ENCODE results near the gene DEK. TPM values are rescaled to one million over a fixed set of nuclear protein-coding genes. Genes with fewer than 3 reads are reported as not detected.

Gene DEK
- total and polyA plus RNA-seq, 2 of the 13 experiments (the other 11 are each of a cell fraction or from before 2014, with no cell fraction given) = 53.2 to 276 TPM

GRCh38 chr6:18242062-18242851 is 22.1 kb downstream of the DEK start (continued):
- TF ChIP-seq HOMEZ (CRISPR knock-in tag; IDR thresholded peaks at IDR 0.05; ENCODE audit: low read depth) = peak; percentile 46; the same call in 1 of the 2 replicates
- no peak for TF ChIP-seq CCDC6 (CRISPR knock-in tag; IDR thresholded peaks at IDR 0.05)
- no peak for TF ChIP-seq HCFC1 (IDR thresholded peaks at IDR 0.05; ENCODE audit: low read depth, low read length)
- peak; percentile 23; the same call in 1 of the 2 replicates for TF ChIP-seq CEBPG (CRISPR knock-in tag; IDR thresholded peaks at IDR 0.05)
- TF ChIP-seq NR2F1 (CRISPR knock-in tag; IDR thresholded peaks at IDR 0.05) = no peak

GRCh38 chr6:18241208-18242038 is 22.9 kb downstream of the DEK start:
- DNase-seq (ENCODE audit: low spot score) (peak; percentile 43), ATAC-seq (peak; percentile 24; the same call in 1 of the 3 replicates), FAIRE-seq (no peak)
- in situ Hi-C loops (cut with HindIII; ENCODE audit: extremely low pct_ligation_motif_present, low pct_unique_long_range_greater_than_20kb) = no loop called here
- no peak overlapping the region for H3K4me2 ChIP-seq (ENCODE audit: low read depth, low read length)
- no peaks in the 10 kb centered on the region for H4K20me1 ChIP-seq (ENCODE audit: insufficient read depth, low read length)
- peaks cover 10% of the 10 kb centered on the region for H3K79me2 ChIP-seq (ENCODE audit: insufficient read depth, low read length)
- peaks cover 20 to 74% of the 10 kb centered on the region in 2 experiments for H3K36me3 ChIP-seq (replicated peaks in 1 of 2; ENCODE audit: control insufficient read depth in 1 of 2, insufficient read depth in 2 of 2, low read length in 2 of 2)
- TF ChIP-seq TCF7 (IDR thresholded peaks at IDR 0.05; ENCODE audit: low read depth) = peak; percentile 56; the same call in 1 of the 2 replicates
- TF ChIP-seq ZMAT3 (CRISPR knock-in tag; conservative IDR thresholded peaks at IDR 0.05) = no peak
- TF ChIP-seq FOSL2 (CRISPR knock-in tag; IDR thresholded peaks at IDR 0.05) = peak; percentile 26; the same call in 1 of the 2 replicates
- TF ChIP-seq ZNF160 (CRISPR knock-in tag; IDR thresholded peaks at IDR 0.05) = no peak
- 0 out of 2 replicates have a peak, but pooled peaks have one; percentile 14 for TF ChIP-seq HMG20A (CRISPR knock-in tag; IDR thresholded peaks at IDR 0.05; ENCODE audit: borderline replicate concordance)
- peak in 1 of 2 experiments; percentile 19; a peak in 1 of 4 replicates for TF ChIP-seq EP300 (IDR thresholded peaks at IDR 0.05; ENCODE audit: low read depth in 2 of 2, low read length in 2 of 2)
- no peak for TF ChIP-seq EP300 (CRISPR knock-in tag; IDR thresholded peaks at IDR 0.05; ENCODE audit: borderline replicate concordance)
- intact Hi-C loops (cut with micrococcal nuclease; ENCODE audit: unreplicated experiment) = no loop called here
- POLR2A ChIA-PET = interaction anchor here (1.1 kb wide), 1 partner anchor 23 kb away, joined by 3 read pairs; the partner anchor contains the start of gene DEK
- CTCF ChIA-PET (ENCODE audit: low intra/inter-chr PET ratio, low total read pairs) = no interaction called here
- H3K4me1 ChIP-seq (ENCODE audit: insufficient read depth, low read length) = peaks cover 27% of the 10 kb centered on the region
- H3K9ac ChIP-seq (ENCODE audit: insufficient read depth, low read depth, low read length) = no peak overlapping the region
- BruUV-seq (replicated peaks) = TSS peak; percentile 3
- H3K4me3 ChIP-seq (replicated peaks in 1 of 3; ENCODE audit: insufficient read depth in 1 of 3, low read depth in 2 of 3, low read length in 3 of 3) = no peak overlapping the region
- H3K27me3 ChIP-seq (ENCODE audit: control insufficient read depth in 1 of 2, insufficient read depth in 2 of 2, low read length in 2 of 2) = no peaks in the 10 kb centered on the region
- H3K27ac ChIP-seq (ENCODE audit: extremely low read length, insufficient read depth, low read length) = peak overlapping the region; percentile 7
- no peak overlapping the region for H2AFZ ChIP-seq (ENCODE audit: low read length)
- WGBS (ENCODE audit: low lambda C conversion rate) = 77% methylated on average over 1 of the region's 1 CpG
- no peaks in the 10 kb centered on the region for H3K9me3 ChIP-seq (ENCODE audit: low read length)
